ENCODE data around the gene CEP290.

The CEP290 gene

GRCh38 chr12:88122666-88123065 is 19.2 kb downstream of the CEP290 start:
- H3K4me3 ChIP-seq (ENCODE audit: low read depth, low read length) = no peak overlapping the region
- TF ChIP-seq CTCF (IDR thresholded peaks at IDR 0.05; ENCODE audit: borderline replicate concordance, insufficient read depth, low read depth, low read length) = no peak

- H3K4me3 ChIP-seq (ENCODE audit: low read depth, low read length) = no peak overlapping the region
- no peak for TF ChIP-seq CTCF (IDR thresholded peaks at IDR 0.05; ENCODE audit: borderline replicate concordance, insufficient read depth, low read depth, low read length)
Measured at GRCh38 chr12:88113871-88114270, 28.0 kb downstream of the CEP290 start.

- TF ChIP-seq CTCF (IDR thresholded peaks at IDR 0.05; ENCODE audit: borderline replicate concordance, insufficient read depth, low read depth, low read length) = no peak
- H3K4me3 ChIP-seq (ENCODE audit: low read depth, low read length) = no peak overlapping the region
Measured at GRCh38 chr12:88111074-88111652, 30.7 kb downstream of the CEP290 start.

- no peak overlapping the region for H3K4me3 ChIP-seq (ENCODE audit: low read depth, low read length)
Measured at GRCh38 chr12:88108021-88108420, 33.9 kb downstream of the CEP290 start.

GRCh38 chr12:88093573-88093972 is 48.3 kb downstream of the CEP290 start:
- TF ChIP-seq CTCF (IDR thresholded peaks at IDR 0.05; ENCODE audit: borderline replicate concordance, insufficient read depth, low read depth, low read length) = no peak
- no peak overlapping the region for H3K4me3 ChIP-seq (ENCODE audit: low read depth, low read length)

More at GRCh38 chr12:88108021-88108420, 33.9 kb downstream of the CEP290 start:
- no peak for TF ChIP-seq CTCF (IDR thresholded peaks at IDR 0.05; ENCODE audit: borderline replicate concordance, insufficient read depth, low read depth, low read length)

- TF ChIP-seq CTCF (IDR thresholded peaks at IDR 0.05; ENCODE audit: borderline replicate concordance, insufficient read depth, low read depth, low read length) = no peak
- H3K4me3 ChIP-seq (ENCODE audit: low read depth, low read length) = no peak overlapping the region
Measured at GRCh38 chr12:88092771-88093170, 49.1 kb downstream of the CEP290 start.

- no peak overlapping the region for H3K4me3 ChIP-seq (ENCODE audit: low read depth, low read length)
- TF ChIP-seq CTCF (IDR thresholded peaks at IDR 0.05; ENCODE audit: borderline replicate concordance, insufficient read depth, low read depth, low read length) = no peak
Measured at GRCh38 chr12:88084210-88084609, 57.7 kb downstream of the CEP290 start.
